GM19372 (cell line): ENCODE data around the gene LIN52.

Experiments
- ATAC-seq: cut with Tn5 transposase; IDR thresholded peaks from one replicate; pipeline ENCODE4 v1.9.1; 2021; ENCODE audit warnings: mild to moderate bottlenecking, low read depth, moderate library complexity; ENCODE audit not compliant: unreplicated experiment

Gene LIN52, protein sequence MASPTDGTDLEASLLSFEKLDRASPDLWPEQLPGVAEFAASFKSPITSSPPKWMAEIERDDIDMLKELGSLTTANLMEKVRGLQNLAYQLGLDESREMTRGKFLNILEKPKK

DNA sequence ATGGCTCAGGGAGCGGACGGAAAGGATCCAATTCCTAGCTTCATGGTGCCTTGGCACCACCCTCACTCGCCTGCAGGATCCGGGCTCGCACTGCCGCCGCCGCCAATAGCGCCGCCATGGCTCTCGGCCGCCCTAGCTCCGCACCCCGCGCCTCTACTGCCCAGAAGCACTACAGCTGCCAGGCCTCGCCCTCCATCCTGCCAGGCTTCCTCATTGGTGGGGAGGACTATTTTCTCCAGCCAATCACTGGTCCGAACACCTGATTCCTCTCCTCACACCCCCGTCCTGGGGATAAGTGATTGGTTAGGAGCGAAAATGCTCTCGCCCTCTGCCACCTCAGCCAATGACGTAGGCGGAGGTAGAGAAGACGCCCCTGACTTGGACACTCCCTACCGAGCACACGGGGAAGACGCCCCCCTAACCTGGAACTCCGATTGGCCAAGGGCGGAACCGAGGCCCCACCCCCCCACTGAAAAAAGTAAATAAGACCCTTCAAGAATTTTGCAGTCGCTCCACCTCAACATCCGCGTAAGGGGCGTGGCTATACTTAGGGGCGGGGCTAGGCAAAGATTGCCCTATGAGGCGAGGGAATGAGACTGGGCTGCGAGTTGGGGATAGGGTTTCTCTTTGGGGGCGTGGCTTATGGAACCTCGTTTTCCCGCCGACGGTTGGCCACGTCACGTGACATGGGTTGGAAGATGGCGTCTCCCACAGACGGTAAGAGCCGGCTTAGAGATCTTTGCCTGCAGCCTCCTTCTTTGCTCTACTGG is at the start of gene LIN52, which contains the start of gene ALDH6A1:
LIN52 (plus strand) TSS at position 680 of the 770 bp plus-strand sequence; CDS start at position 699, 19 bp downstream.
ALDH6A1 (minus strand) TSS at position 177 of the 770 bp plus-strand sequence; CDS start at position 118, 59 bp downstream.
- peak; percentile 93 for ATAC-seq

DNA sequence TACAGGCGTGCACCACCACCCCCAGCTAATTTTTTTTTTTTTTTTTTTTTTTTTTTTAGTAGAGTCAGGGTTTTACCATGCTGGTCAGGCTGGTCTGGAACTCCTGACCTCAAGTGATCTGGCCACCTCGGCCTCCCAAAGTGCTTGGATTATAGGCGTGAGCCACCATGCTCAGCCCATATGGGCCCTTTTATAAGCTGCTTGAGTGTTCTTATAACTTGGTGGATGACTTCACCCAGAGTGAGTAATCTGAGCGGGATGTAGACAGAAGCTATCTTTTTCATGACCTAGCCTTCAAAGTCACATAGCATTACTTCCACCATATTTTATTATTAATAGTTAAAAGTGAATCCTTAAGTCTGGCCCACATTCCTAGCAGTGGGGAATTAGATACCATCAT is 49.2 kb upstream of the LIN52 start:
- no peak for ATAC-seq

DNA sequence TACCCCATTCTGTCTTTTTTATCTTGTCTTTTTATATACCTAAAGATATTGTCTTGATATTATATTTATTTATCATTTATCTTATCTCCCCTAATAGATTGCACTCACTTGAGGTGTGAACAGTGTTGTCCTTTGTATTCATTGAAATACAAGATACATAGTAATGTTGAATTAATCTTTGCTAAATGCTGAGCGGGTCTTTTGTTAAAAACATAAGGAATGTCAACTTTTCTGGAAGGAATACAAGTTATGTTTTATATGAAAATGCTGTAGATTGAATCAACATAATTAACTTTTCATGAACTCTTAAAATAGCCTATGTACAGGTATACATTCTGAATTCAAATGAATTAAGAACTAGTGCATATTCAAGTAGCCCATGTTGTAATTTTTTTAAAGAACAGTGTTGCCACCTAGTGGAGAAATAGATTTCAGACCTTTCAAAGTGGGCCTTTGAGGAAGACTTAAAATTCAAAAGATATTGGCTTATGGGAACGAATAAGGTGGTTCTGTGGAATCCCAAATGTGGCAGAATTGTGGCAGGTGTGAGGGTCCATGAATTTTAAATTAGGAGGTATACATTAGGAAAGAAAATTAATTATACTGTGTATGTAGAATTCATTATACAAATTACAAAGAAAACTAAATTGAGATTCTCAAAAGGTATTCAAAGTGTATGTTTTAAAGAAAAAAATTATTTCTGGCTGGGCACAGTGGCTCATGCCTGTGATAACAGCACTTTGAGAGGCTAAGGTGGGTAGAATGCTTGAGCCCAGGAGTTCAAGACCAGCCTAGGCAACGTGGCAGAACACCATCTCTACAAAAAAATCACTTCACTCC is 46.5 kb upstream of the LIN52 start:
- no peak for ATAC-seq

DNA sequence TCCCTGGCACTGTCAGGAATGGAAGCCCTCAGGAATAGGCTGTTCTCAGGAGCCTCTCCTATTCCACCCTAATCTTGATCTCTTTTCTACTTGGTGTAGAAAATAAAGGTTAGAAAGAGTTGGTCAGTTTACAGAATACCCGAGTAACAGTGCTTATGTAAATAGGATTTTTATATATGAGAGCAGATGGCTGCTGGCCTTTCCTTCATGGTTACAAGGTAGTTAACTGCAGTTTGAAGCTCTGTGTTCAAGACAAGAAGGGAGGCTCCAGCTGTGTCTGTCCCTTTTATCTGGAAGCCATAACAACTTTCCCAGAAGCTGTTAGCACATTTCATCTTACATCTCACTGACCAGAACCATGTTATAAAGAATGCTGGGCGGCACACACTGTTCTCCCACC is 42.5 kb upstream of the LIN52 start:
- no peak for ATAC-seq

DNA sequence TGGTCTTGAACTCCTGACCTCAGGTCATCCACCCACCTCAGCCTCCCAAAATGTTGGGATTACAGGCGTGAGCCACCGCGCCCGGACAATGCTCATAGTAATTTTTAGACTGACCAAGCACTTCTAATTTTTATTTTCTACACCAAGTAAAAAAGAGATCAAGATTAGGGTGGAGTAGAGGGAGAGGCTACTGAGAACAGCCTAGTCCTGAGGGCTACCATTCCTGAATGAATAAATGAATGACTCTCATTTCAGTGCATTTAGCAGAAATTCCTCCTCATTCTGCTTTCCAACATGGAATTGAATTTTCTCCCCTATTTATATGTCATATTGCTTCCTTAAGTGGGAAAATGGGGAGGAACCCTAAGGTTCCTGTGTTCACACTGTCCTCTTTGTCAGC is 39.2 kb upstream of the LIN52 start:
- no peak for ATAC-seq

DNA sequence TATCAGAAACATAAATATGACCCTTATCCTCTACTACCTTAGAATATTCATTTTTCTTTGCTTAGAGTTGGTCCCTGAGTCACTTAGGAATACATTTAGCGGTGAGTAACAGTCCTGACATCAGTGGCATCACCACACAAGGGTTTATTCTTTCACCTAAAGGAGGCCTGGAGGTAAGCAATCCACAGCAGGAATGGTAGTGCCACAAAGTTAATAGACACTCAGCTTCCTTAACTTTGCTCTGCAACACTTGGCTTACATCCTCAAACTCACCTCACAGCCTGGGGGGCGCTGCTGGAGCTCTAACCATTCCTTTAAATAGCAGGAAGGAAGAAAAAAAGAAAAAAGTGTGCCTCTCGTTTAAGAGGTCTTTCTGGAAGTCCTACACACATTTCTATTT is 36.5 kb upstream of the LIN52 start:
- ATAC-seq = no peak

DNA sequence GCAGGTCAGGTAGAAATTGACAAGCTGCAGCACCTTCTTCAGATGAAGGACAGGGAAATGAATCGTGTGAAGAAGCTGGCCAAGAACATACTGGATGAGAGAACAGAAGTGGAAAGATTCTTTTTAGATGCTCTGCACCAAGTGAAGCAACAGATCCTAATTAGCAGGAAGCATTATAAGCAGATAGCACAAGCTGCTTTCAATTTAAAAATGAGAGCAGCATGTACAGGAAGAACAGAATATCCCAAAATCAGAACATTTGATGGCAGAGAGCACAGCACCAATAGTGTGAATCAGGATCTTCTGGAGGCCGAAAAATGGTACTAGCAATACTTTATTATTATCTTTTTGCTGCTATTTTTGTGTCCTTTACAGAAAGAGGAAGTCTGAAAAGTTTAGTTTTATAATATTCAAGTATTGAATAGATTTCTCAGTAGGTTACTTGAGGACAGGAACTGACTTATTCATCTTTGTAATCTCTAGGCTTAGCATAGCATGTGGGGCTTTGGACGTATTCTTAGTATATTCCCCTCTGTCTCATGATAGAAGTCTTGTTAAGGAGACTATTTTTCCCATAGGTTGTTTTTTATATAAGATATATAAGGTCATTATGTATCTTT is 34.8 kb upstream of the LIN52 start:
- ATAC-seq = no peak

DNA sequence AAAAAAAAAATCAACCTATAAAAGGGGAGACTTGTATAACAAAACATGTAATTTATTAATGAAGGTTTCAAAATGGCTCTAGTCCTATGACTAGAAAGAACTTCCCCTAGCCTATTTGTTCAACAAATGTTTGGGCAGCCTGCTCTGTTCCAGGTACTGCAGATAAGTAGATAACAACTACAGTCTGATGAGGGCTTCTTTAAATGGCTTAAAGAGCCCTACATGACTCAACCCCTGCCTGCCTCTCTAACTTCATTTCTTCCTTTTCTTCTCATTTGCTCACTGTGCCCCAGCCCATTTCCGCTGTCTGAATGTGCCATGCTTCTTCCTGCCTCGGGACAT is 22.0 kb upstream of the LIN52 start:
- no peak for ATAC-seq

DNA sequence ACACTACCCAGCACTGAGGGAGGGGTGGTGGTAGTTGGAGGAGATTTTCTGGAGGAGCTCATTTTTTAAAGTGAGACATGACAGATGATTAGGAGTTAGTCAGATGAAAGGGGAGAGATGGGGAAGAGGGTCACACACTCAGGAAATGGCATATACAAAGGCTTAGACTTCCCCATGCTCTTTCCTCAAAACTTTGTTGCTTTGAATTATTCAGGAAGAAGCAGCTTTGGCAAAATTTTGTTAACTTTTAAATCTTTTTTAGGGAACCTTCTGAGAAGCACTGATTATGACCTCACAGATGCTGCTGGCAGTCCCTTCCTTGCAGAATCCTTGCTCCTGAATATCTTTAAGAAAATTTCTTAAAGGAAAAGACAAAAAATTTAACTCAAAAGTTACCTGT is 20.3 kb upstream of the LIN52 start:
- ATAC-seq = no peak

DNA sequence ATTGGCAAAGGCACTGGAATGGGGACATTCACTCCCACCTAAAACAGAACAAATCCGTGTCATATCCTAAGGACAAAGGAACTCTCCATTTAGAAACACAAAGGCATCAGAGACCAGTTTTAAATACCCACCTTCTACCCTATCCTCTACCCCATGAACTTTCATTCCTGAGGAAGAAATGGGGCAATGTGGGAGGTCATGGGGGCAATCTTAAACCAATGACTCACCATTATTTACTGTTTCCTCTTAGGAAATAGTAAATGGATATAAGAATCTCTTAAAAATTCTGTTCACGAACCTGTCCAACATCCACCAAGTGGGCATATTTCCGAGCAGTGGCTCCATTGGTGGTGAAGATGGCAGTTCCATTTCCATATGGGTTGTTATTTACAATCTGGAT is 19.9 kb upstream of the LIN52 start:
- ATAC-seq = no peak

DNA sequence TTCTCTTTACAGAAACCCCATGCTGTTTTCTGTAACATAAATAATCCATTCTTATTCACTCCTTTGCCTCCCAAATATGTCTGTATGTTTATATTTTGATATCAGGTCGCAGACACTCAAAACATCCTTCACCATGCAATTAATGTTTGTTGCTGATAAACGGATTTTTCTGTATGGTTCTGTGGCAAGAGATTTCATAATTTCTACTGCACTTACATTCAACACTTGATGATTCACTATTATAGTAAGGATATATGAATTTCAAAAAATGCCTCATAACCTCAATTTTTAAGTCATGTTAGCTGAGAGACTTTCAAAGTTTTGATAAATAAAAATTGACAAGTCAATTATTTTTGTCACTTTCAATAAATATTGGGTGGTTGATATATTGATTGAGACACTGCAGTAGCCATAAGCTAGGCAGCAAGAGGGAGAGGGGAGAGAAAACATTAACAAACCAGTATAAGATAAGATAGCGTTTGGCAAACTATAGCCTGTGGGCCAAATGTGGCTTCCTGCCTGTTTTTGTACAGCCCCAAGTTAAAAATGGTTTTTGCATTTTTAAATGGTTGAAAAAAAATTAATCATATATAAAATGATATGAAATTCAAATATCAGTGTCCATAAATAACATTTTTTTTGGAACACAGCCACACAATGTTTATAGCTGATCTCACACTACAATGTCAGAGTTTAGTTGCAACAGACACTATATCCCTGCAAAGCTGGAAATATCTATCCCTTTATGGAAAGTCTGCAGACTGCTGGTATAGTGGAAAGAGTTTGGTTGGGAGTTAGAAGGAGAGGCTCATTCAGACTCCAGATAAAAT is 18.8 kb upstream of the LIN52 start:
- no peak for ATAC-seq

DNA sequence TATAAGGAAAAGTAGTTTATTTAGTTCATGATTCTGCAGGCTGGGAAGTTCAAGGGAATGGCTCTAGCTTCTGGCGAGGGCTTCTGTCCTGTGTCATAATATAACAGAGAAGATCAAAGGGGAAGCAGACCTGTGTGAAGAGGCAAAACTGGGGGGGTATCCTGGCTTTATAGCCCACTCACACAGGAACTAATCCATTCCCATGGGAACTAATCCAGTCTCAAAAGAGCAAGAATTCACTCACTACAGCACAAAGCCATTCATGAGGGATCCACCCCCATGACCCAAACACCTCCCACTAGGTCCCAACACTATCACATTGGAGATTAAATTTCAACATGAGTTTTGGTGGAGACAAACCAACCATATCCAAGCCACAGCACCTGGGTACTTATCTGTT is 7.4 kb upstream of the LIN52 start:
- no peak for ATAC-seq

DNA sequence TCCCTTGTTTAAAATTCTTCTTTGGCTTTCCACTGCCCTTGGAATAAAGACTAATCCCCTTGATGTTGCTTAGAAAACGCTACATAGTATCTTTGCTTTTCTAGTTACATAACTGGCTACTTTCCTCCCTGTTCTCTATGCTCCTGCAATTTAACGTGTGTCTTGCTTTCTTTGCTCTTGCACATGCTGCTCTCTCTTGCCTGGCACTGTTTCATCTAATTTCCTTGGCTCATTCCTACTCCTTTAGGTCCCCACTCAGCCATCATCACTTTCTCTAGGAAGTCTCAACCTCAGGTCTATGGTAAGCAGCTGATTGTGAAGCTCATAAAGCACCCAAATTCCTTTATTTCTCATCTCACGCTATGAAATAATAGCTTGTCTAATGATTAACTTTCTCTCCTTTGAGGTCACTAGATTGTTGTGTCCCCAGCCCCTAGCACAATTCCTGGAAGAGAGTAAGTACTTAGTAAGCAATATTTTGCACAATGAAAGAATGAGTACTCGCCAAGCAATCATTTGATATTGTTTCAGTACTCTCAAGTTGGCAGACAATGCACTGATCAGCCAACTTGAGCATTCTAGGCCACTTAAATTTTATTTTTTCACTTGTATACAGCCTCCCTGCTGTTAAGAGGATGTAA is 3.8 kb upstream of the LIN52 start:
- no peak for ATAC-seq

DNA sequence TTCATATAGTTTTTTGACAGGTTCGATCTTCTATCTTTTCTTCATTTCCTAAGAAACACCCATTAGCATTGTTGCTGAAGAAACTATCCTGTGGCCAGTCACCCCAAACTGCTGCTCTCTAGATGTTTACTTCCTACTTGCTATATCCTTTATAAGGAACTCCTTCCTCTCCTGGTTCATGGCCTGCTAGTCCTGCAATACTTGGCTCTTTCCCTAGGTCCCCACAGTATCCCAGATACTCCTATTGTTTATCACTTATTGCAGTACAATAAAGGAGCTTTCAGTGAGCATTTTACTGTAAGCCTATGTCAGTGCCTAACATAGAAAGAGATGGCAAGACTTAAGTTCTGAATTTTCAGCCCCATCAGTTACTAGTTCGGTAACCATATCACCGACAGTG is 3.3 kb upstream of the LIN52 start:
- no peak for ATAC-seq

DNA sequence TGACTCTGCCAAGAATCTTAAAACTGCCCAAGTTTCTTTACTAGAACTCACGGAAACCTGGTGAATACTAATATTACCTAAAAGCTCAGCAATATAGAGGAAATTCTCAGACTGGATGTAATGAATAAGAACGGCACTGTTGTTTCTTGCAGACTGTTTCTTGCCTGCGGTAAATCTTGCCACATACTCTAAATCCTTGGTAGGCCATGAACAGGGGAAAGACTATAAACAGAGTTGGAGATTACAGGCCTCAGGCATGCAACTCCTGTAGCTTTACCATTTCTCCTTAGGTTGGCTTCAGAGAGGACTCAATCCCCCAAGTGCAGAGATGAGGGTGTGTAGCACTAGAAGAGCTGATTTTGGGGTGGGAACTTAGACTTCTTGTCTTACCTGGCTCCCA is 1.6 kb upstream of the LIN52 start:
- no peak for ATAC-seq

DNA sequence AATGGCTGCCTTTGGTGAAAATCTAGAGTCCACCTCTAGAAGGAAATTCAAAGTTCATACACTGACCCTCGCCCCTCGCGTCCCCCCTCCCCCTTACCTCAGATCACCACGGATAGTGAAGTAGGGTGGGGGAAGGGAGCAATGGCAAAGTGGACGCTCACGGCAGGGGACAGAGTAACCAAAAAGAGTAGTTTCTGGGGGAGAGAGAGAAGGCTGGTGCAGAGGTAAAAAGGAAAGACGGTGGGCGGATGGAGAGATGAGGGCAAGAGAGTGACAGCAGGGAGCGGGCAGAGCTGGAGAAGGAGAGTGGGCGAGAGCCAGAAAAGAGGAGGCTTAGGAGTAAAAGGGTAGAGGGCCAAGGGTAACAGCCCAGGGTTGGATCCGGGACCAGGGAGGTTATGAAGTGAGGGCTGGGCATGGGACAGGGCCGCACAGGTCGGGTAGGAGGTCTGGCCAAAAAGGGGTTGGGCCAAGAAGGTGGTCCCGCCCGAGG is 926 bp upstream of the LIN52 start:
- ATAC-seq = no peak

DNA sequence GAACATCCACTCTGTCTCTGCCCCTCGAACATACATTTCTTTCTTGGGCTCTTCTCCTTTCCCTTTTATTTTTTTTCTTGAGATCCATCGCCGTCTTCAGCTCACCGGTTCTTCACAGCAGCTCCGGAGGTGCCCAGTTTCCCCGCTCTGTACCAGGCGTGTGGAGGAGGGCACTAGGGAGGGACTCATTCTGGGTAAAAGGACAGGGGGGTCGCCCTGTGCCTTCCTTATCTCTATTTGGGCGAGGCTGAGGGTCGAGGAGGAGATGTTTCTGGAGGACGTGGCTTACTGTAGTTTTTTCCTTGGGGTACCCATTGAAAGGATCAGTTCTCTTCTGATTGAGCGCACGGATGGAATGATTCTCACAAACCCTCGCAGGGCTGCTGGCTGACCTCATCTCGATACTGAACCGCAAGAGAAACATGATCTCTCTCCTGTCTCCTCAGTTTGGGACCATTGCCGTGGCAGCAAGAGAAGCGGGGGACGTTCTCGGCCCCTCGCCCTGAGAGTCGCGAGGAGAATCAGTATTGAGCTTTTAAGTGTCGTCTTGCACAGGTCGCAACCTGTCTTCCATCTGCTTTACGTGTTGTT is 386 bp downstream of the LIN52 start:
- ATAC-seq = no peak

DNA sequence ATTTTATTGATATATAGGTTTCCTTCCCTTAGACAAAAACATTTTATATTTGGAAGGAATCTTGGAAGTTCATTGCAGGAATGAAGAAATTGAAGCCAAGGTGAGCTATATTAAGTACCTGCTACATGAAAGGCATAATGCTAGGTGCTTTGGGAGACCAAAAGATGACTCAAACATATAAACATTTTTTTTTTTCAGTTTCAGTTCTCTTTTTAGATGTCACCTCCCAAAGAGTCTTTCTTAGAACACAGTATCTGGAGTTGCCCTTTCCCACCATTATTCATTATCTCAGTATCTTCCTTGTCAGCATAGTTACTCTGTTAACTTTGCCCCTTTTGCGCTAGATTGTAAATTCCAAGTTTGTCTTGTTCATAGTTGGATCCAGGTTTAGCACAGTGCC is 1.1 kb downstream of the LIN52 start:
- no peak for ATAC-seq
